Esophagus squamous epithelium (tissue), 4 donors: ENCODE measurements around the gene ATN1.

ENCODE experiments used
- CTCF ChIP-seq, 6 experiments: fragments of 450-650 bp in 4 of 6; fragments of 200-600 bp in 2 of 6; sonication (generic) in 2 of 6; IDR thresholded peaks; one replicate each; pipeline ENCODE4 v1.5.1; 2016 to 2019; ENCODE audit warnings: antibody characterized with exemption in 6 of 6, mild to moderate bottlenecking in 4 of 6, moderate library complexity in 4 of 6
- POLR2A ChIP-seq, 4 donors: fragments of 450-650 bp; IDR thresholded peaks; one replicate each; pipeline ENCODE4 v1.6.1; 2017; ENCODE audit warnings: antibody characterized with exemption in 4 of 4, mild to moderate bottlenecking in 4 of 4, moderate library complexity in 3 of 4

- no peak for TF ChIP-seq POLR2A (IDR thresholded peaks at IDR 0.05)
- no peak for TF ChIP-seq CTCF (IDR thresholded peaks at IDR 0.05)
Observed at GRCh38 chr12:6939191-6939540, 11.4 kb downstream of the ATN1 start.
